Trophoblast cell (in vitro differentiated cells and primary cell): ENCODE measurements around the gene CYP2A6.
"Not testable (repeated sequence)": the region's sequence is repeated elsewhere in the genome, so short reads cannot be mapped to it uniquely, and the experiment has no call there.

Experiments used
- DNase-seq, 2 donors: peaks; one replicate each; pipeline ENCODE4 v3.0.0-alpha.2; 2016
- H2AFZ ChIP-seq: 2 replicates; pipeline ENCODE4 v1.6.1; 2013; ENCODE audit warnings: low read length, moderate library complexity, mild to moderate bottlenecking; ENCODE audit not compliant: insufficient read depth, poor library complexity
- H2AK5ac ChIP-seq: 2 replicates; pipeline ENCODE4 v1.6.1; 2013; ENCODE audit warnings: mild to moderate bottlenecking, low read length
- H2BK120ac ChIP-seq: 2 replicates; pipeline ENCODE4 v1.6.1; 2013; ENCODE audit warnings: low read length, mild to moderate bottlenecking, moderate library complexity; ENCODE audit not compliant: insufficient read depth, poor library complexity
- H2BK12ac ChIP-seq: 2 replicates; pipeline ENCODE4 v1.6.1; 2013; ENCODE audit warnings: mild to moderate bottlenecking, low read length, moderate library complexity
- H2BK5ac ChIP-seq: 2 replicates; pipeline ENCODE4 v1.6.1; 2013; ENCODE audit warnings: low read length, low read depth, moderate library complexity, mild to moderate bottlenecking; ENCODE audit not compliant: poor library complexity
- H3K14ac ChIP-seq: 2 replicates; pipeline ENCODE4 v1.6.1; 2013; ENCODE audit warnings: mild to moderate bottlenecking, low read length
- H3K18ac ChIP-seq: 2 replicates; pipeline ENCODE4 v1.6.1; 2013; ENCODE audit warnings: mild to moderate bottlenecking, low read length
- H3K23ac ChIP-seq: 2 replicates; pipeline ENCODE4 v1.6.1; 2013; ENCODE audit warnings: low read length
- H3K27ac ChIP-seq: 2 replicates; pipeline ENCODE4 v1.5.1; 2013; ENCODE audit warnings: low read depth, mild to moderate bottlenecking, inconsistent platforms, low read length, moderate library complexity
- H3K27me3 ChIP-seq: 2 replicates; pipeline ENCODE4 v1.6.1; 2013; ENCODE audit warnings: inconsistent platforms, mild to moderate bottlenecking, low read length, moderate library complexity; ENCODE audit not compliant: insufficient read depth
- H3K36me3 ChIP-seq, 2 experiments: 1 replicate in 1 of 2; 2 replicates in 1 of 2; pipeline ENCODE4 v1.6.1; 2013; ENCODE audit warnings: low read length in 2 of 2, mild to moderate bottlenecking in 2 of 2, moderate library complexity in 1 of 2; ENCODE audit not compliant: insufficient read depth in 2 of 2, control insufficient read depth in 1 of 2
- H3K4ac ChIP-seq: 2 replicates; pipeline ENCODE4 v1.6.1; 2013; ENCODE audit warnings: low read depth, mild to moderate bottlenecking, low read length, moderate library complexity
- H3K4me1 ChIP-seq, 2 experiments: 1 replicate in 1 of 2; 2 replicates in 1 of 2; pipeline ENCODE4 v1.6.1; 2013; ENCODE audit warnings: low read length in 2 of 2, mild to moderate bottlenecking in 2 of 2, moderate library complexity in 1 of 2; ENCODE audit not compliant: insufficient read depth in 2 of 2, control insufficient read depth in 1 of 2
- H3K4me2 ChIP-seq: 2 replicates; pipeline ENCODE4 v1.6.1; 2013; ENCODE audit warnings: inconsistent platforms, mild to moderate bottlenecking, low read length, moderate library complexity
- H3K4me3 ChIP-seq: 2 replicates; pipeline ENCODE4 v1.5.1; 2013; ENCODE audit warnings: mild to moderate bottlenecking, low read depth, low read length, inconsistent platforms
- H3K79me1 ChIP-seq: one replicate; pipeline ENCODE4 v1.6.1; 2013; ENCODE audit warnings: low read length
- H3K79me2 ChIP-seq: 2 replicates; pipeline ENCODE4 v1.6.1; 2013; ENCODE audit warnings: low read length, mild to moderate bottlenecking; ENCODE audit not compliant: control insufficient read depth, insufficient read depth, poor library complexity
- H3K9ac ChIP-seq: 2 replicates; pipeline ENCODE4 v1.6.1; 2013; ENCODE audit warnings: mild to moderate bottlenecking, low read length
- H3K9me3 ChIP-seq: 2 replicates; pipeline ENCODE4 v1.6.1; 2013; ENCODE audit warnings: low read depth, mild to moderate bottlenecking, control low read depth, inconsistent platforms, low read length; ENCODE audit not compliant: insufficient read depth
- H4K12ac ChIP-seq: 2 replicates; pipeline ENCODE4 v1.6.1; 2013; ENCODE audit warnings: low read depth, mild to moderate bottlenecking, low read length, moderate library complexity
- H4K8ac ChIP-seq: 2 replicates; pipeline ENCODE4 v1.6.1; 2013; ENCODE audit warnings: low read depth, mild to moderate bottlenecking, low read length, moderate library complexity
- H4K91ac ChIP-seq: one replicate; pipeline ENCODE4 v1.6.1; 2013; ENCODE audit warnings: low read depth, mild to moderate bottlenecking, low read length, moderate library complexity
- WGBS: extraction: QIAGEN DNeasy Blood & Tissue Kit; methylation state at CpG from one replicate; pipeline ENCODE4 v1.1.7; 2013; ENCODE audit warnings: missing lambda C conversion rate; ENCODE audit not compliant: insufficient read length, insufficient coverage; ENCODE audit errors: extremely low coverage; 5-methylcytosine and 5-hydroxymethylcytosine counted together

CYP2A6 gene

GRCh38 chr19:40862785-40863184 lies 12.5 kb upstream of the CYP2A6 start:
- no CpG with 5 or more reads among the region's 4 CpGs for WGBS
- no peak overlapping the region for H3K14ac ChIP-seq
- H3K27ac ChIP-seq = no peak overlapping the region
- H3K9ac ChIP-seq = no peak overlapping the region
- H2AK5ac ChIP-seq = no peak overlapping the region
- H3K4me1 ChIP-seq = no peaks in the 10 kb centered on the region
- H3K23ac ChIP-seq = no peak overlapping the region
- no peak overlapping the region for H4K12ac ChIP-seq
- no peaks in the 10 kb centered on the region for H3K9me3 ChIP-seq
- no peak overlapping the region for H2BK120ac ChIP-seq
- DNase-seq = no peak
- H3K18ac ChIP-seq = no peak overlapping the region
- no peak overlapping the region for H2AFZ ChIP-seq
- no peak overlapping the region for H2BK5ac ChIP-seq
- no peak overlapping the region for H3K4me2 ChIP-seq
- H4K8ac ChIP-seq = no peak overlapping the region
- no peaks in the 10 kb centered on the region for H3K27me3 ChIP-seq
- no peaks in the 10 kb centered on the region for H3K79me1 ChIP-seq
- no peak overlapping the region for H3K4me3 ChIP-seq
- no peaks in the 10 kb centered on the region for H3K36me3 ChIP-seq
- H3K4ac ChIP-seq = no peak overlapping the region
- H2BK12ac ChIP-seq = no peak overlapping the region
- H4K91ac ChIP-seq = no peak overlapping the region
- H3K79me2 ChIP-seq = no peaks in the 10 kb centered on the region

GRCh38 chr19:40862333-40862732 lies 12.1 kb upstream of the CYP2A6 start:
- H3K4ac ChIP-seq = no peak overlapping the region
- no peak overlapping the region for H3K4me2 ChIP-seq
- H3K36me3 ChIP-seq = no peaks in the 10 kb centered on the region
- no peak overlapping the region for H2AK5ac ChIP-seq
- no peak overlapping the region for H2AFZ ChIP-seq
- H3K4me1 ChIP-seq = no peaks in the 10 kb centered on the region
- H4K8ac ChIP-seq = no peak overlapping the region
- H3K79me2 ChIP-seq = no peaks in the 10 kb centered on the region
- no peak overlapping the region for H3K9ac ChIP-seq
- H3K79me1 ChIP-seq = no peaks in the 10 kb centered on the region
- no peaks in the 10 kb centered on the region for H3K27me3 ChIP-seq
- no peak overlapping the region for H3K14ac ChIP-seq
- no peak overlapping the region for H2BK5ac ChIP-seq
- H3K4me3 ChIP-seq = no peak overlapping the region
- H2BK120ac ChIP-seq = no peak overlapping the region
- no peak for DNase-seq
- no peak overlapping the region for H3K18ac ChIP-seq
- no peaks in the 10 kb centered on the region for H3K9me3 ChIP-seq
- no peak overlapping the region for H3K27ac ChIP-seq
- no peak overlapping the region for H2BK12ac ChIP-seq
- H4K12ac ChIP-seq = no peak overlapping the region
- WGBS = no CpG with 5 or more reads among the region's 3 CpGs
- no peak overlapping the region for H4K91ac ChIP-seq
- H3K23ac ChIP-seq = no peak overlapping the region

GRCh38 chr19:40858109-40858508 lies 7.9 kb upstream of the CYP2A6 start:
- Histone ChIP-seq H3K23ac (no peak overlapping the region), H3K4me1 (no peaks in the 10 kb centered on the region), H4K8ac (no peak overlapping the region), H3K4ac (no peak overlapping the region), H3K79me1 (no peaks in the 10 kb centered on the region), H2AFZ (no peak overlapping the region), H3K79me2 (no peaks in the 10 kb centered on the region), H2BK12ac (no peak overlapping the region), H3K18ac (no peak overlapping the region), H4K91ac (no peak overlapping the region), H4K12ac (no peak overlapping the region), H3K27me3 (no peaks in the 10 kb centered on the region), H3K9ac (no peak overlapping the region), H3K4me2 (no peak overlapping the region), H3K4me3 (no peak overlapping the region), H3K36me3 (no peaks in the 10 kb centered on the region), H2BK5ac (no peak overlapping the region), H3K27ac (no peak overlapping the region), H2BK120ac (no peak overlapping the region), H3K9me3 (no peaks in the 10 kb centered on the region), H2AK5ac (no peak overlapping the region), H3K14ac (no peak overlapping the region)
- DNase-seq = no peak
- no CpG with 5 or more reads among the region's 5 CpGs for WGBS

GRCh38 chr19:40852467-40853152 lies 2.4 kb upstream of the CYP2A6 start:
- not testable (repeated sequence) for H3K79me1 ChIP-seq, H2AFZ ChIP-seq, H2BK120ac ChIP-seq, H3K9me3 ChIP-seq, H3K18ac ChIP-seq, H3K36me3 ChIP-seq, H3K14ac ChIP-seq, H3K27ac ChIP-seq, H4K12ac ChIP-seq, H3K4me2 ChIP-seq, H2BK12ac ChIP-seq, H3K4me1 ChIP-seq, H2BK5ac ChIP-seq, H3K4ac ChIP-seq, H3K4me3 ChIP-seq, H2AK5ac ChIP-seq, H4K91ac ChIP-seq, H4K8ac ChIP-seq, H3K79me2 ChIP-seq, DNase-seq, H3K27me3 ChIP-seq, H3K9ac ChIP-seq, H3K23ac ChIP-seq
- no CpG with 5 or more reads among the region's 3 CpGs for WGBS
